OCI-LY3 (cell line): ENCODE results near the gene CRY1.

Experiments
- H2AFZ ChIP-seq: fragments of 200-600, 300-600 bp; shearing (Covaris generic); 2 replicates; pipeline ENCODE4 v1.6.0; 2014; ENCODE audit warnings: antibody characterized with exemption, low read depth, low read length
- H3K27ac ChIP-seq: fragments of 200-600, 300-600 bp; sonication (generic); 2 replicates; pipeline ENCODE4 v1.5.1; 2014; ENCODE audit warnings: mild to moderate bottlenecking, low read length, moderate library complexity, mixed read lengths
- H3K27me3 ChIP-seq: fragments of 200-600, 300-600 bp; sonication (generic); 2 replicates; pipeline ENCODE4 v1.6.1; 2014; ENCODE audit warnings: low read depth, low read length, mixed read lengths
- H3K36me3 ChIP-seq: fragments of 200-600, 300-600 bp; sonication (generic); replicated peaks from 2 replicates; pipeline ENCODE3; 2014; ENCODE audit warnings: low read depth, low read length, mixed read lengths
- H3K4me1 ChIP-seq: fragments of 300-600, 200-600 bp; sonication (generic); 2 replicates; pipeline ENCODE4 v1.6.1; 2014; ENCODE audit warnings: low read length, mixed read lengths
- H3K4me2 ChIP-seq: fragments of 200-600, 300-600 bp; sonication (generic); 2 replicates; pipeline ENCODE4 v1.6.1; 2014; ENCODE audit warnings: low read length, mixed read lengths
- H3K4me3 ChIP-seq: fragments of 300-600, 200-600 bp; sonication (generic); 2 replicates; pipeline ENCODE4 v1.5.1; 2014; ENCODE audit warnings: antibody characterized with exemption, mild to moderate bottlenecking, low read length, moderate library complexity
- H3K79me2 ChIP-seq: fragments of 300-600, 200-600 bp; shearing (Covaris generic); 2 replicates; pipeline ENCODE4 v1.6.1; 2014; ENCODE audit warnings: mild to moderate bottlenecking, low read length, mixed read lengths
- H3K9ac ChIP-seq: fragments of 300-600, 200-600 bp; shearing (Covaris generic); 2 replicates; pipeline ENCODE4 v1.6.0; 2014; ENCODE audit warnings: mild to moderate bottlenecking, low read length, moderate library complexity
- H3K9me3 ChIP-seq: fragments of 200-600, 300-600 bp; shearing (Covaris generic); 2 replicates; pipeline ENCODE4 v1.6.1; 2014; ENCODE audit warnings: low read length, mixed read lengths; ENCODE audit not compliant: insufficient read depth
- H4K20me1 ChIP-seq: fragments of 200-600, 300-600 bp; sonication (generic); 2 replicates; pipeline ENCODE4 v1.6.1; 2016; ENCODE audit warnings: low read length, mixed read lengths; ENCODE audit not compliant: insufficient read depth
- CTCF ChIP-seq: fragments of 200-600, 300-600 bp; sonication (generic); IDR thresholded peaks from 2 replicates; pipeline ENCODE4 v1.5.1; 2014; ENCODE audit warnings: antibody characterized with exemption, low read length, low read depth
- EZH2phosphoT487 ChIP-seq: fragments of 200-600 bp; shearing (Covaris generic); IDR thresholded peaks from 2 replicates; pipeline ENCODE4 v1.6.1; 2018; ENCODE audit warnings: antibody characterized with exemption, mixed run types, low read depth

CRY1 gene

DNA sequence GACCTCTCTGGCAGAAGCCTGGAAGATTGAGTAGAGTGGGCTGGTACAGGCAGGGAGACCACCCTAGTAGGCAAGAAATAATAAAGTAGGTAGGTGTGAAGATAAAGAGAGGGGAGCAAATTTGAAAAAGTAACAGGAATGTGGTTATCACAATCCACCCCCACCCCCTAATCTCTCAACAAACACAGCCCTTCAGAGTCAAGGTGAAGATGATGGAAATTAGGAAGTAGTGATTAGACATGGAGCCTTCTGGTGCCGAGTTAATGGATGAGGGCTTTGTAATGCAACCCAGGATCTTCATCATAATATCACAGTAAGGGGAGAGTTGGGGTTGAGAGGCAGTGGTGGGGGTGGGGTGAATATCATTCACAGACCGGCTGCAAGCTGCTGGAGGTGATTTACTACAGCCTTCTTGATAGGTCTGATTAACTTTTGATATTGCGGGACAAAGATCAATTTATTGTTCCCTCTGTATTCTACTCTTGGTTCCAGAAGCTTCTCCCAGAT lies 29.2 kb upstream of the CRY1 start:
- TF ChIP-seq CTCF (no peak), EZH2phosphoT487 (no peak)
- H3K4me1 ChIP-seq = no peaks in the 10 kb centered on the region
- H3K79me2 ChIP-seq = no peaks in the 10 kb centered on the region
- no peak overlapping the region for H3K9ac ChIP-seq
- H3K4me2 ChIP-seq = no peak overlapping the region
- no peak overlapping the region for H2AFZ ChIP-seq
- H3K27me3 ChIP-seq = peaks cover 25% of the 10 kb centered on the region
- H3K27ac ChIP-seq = no peak overlapping the region
- no peaks in the 10 kb centered on the region for H4K20me1 ChIP-seq
- no peak overlapping the region for H3K4me3 ChIP-seq
- no peaks in the 10 kb centered on the region for H3K36me3 ChIP-seq
- no peaks in the 10 kb centered on the region for H3K9me3 ChIP-seq

DNA sequence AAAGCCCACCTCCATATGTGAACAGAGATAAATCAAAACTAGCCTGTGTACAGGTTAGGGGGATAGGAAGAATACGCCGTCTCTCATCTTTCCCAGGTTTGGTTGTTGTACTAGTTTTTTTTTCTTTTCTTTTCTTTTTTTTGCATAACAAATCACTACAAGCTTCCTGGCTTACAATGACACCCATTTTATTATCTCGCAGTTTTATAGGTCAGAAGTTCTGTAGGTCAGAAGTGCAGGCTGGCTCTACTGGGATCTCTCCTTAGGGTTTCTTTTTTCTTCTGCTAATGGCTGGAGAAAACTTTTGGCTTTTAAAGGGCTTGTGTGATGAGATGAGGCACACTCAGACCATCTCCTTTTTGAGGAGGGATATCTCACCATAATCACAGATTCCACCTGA lies 25.7 kb upstream of the CRY1 start:
- no peaks in the 10 kb centered on the region for H3K79me2 ChIP-seq
- H4K20me1 ChIP-seq = no peaks in the 10 kb centered on the region
- H3K36me3 ChIP-seq = no peaks in the 10 kb centered on the region
- no peak overlapping the region for H3K9ac ChIP-seq
- H3K4me3 ChIP-seq = no peak overlapping the region
- no peak overlapping the region for H3K4me2 ChIP-seq
- no peak for TF ChIP-seq EZH2phosphoT487
- TF ChIP-seq CTCF = no peak
- no peaks in the 10 kb centered on the region for H3K4me1 ChIP-seq
- H2AFZ ChIP-seq = no peak overlapping the region
- H3K9me3 ChIP-seq = no peaks in the 10 kb centered on the region
- H3K27me3 ChIP-seq = peaks cover 33% of the 10 kb centered on the region
- no peak overlapping the region for H3K27ac ChIP-seq

GRCh38 chr12:107118624-107119023 lies 25.3 kb upstream of the CRY1 start:
- no peak overlapping the region for H3K9ac ChIP-seq
- H3K27me3 ChIP-seq = peaks cover 36% of the 10 kb centered on the region
- no peak overlapping the region for H3K4me3 ChIP-seq
- no peaks in the 10 kb centered on the region for H3K79me2 ChIP-seq
- no peaks in the 10 kb centered on the region for H3K4me1 ChIP-seq
- no peak overlapping the region for H3K27ac ChIP-seq
- no peak overlapping the region for H3K4me2 ChIP-seq
- no peaks in the 10 kb centered on the region for H3K9me3 ChIP-seq
- H3K36me3 ChIP-seq = no peaks in the 10 kb centered on the region
- H2AFZ ChIP-seq = no peak overlapping the region
- TF ChIP-seq EZH2phosphoT487 (no peak), CTCF (no peak)
- H4K20me1 ChIP-seq = no peaks in the 10 kb centered on the region

DNA sequence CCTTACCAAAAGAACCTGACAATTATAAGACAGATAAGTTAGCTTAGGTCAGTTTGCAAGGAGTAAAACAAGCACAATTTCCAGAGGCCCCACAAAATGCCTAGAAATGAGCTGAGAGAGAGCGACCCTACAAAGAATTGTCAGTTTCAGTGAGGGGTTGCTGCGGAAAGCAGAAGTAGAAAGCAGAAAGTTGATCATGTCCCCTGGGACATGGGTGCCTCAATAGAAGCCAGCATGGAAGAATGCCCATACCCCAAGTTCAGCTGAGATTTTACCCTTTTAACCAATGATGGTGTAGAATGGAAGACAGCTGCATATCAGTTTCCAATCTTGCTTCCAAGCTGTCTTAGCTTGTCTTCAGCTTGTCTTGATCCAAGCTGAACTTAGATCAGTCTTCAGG lies 21.8 kb upstream of the CRY1 start:
- TF ChIP-seq EZH2phosphoT487 (no peak), CTCF (no peak)
- Histone ChIP-seq H3K9me3 (no peaks in the 10 kb centered on the region), H3K27me3 (peaks cover 47% of the 10 kb centered on the region), H2AFZ (no peak overlapping the region), H3K9ac (no peak overlapping the region), H3K4me3 (no peak overlapping the region), H3K4me1 (no peaks in the 10 kb centered on the region), H4K20me1 (no peaks in the 10 kb centered on the region), H3K79me2 (no peaks in the 10 kb centered on the region), H3K27ac (no peak overlapping the region), H3K36me3 (no peaks in the 10 kb centered on the region), H3K4me2 (no peak overlapping the region)
